B cell (primary cell): ENCODE measurements around the gene TRMT2B. TPM values are rescaled to one million over a fixed set of nuclear protein-coding genes. Genes with fewer than 3 reads are reported as not detected.

Source experiments
- ATAC-seq: fragments of 200-7000 bp; cut with Tn5 transposase; one replicate; pipeline ENCODE4 v1.10.0; 2021; ENCODE audit warnings: low read depth, mild to moderate bottlenecking, moderate number of reproducible peaks, moderate library complexity
- CTCF ChIA-PET: fragments of 350-600 bp; sonication (Branson Sonifier 250); formaldehyde crosslinking; loops from one replicate; lab custom pipeline; 2021; ENCODE audit warnings: antibody characterized with exemption, inconsistent platforms; lab: Charles Lee
- POLR2A ChIA-PET: fragments of 350-600 bp; sonication (Branson Sonifier 250); formaldehyde crosslinking; loops from one replicate; lab custom pipeline; 2021; ENCODE audit warnings: antibody characterized with exemption; lab: Charles Lee
- DNase-seq: peaks from one replicate; pipeline ENCODE4 v3.0.0; 2013
- H2AFZ ChIP-seq: 2 replicates; pipeline ENCODE4 v1.6.1; 2012; ENCODE audit warnings: mild to moderate bottlenecking, low read depth, low read length; ENCODE audit not compliant: insufficient read depth, poor library complexity, severe bottlenecking
- H3K27ac ChIP-seq, 2 donors: 1 replicate in 1 of 2; 2 replicates in 1 of 2; pipeline ENCODE4 v1.5.1; 2012 to 2013; ENCODE audit warnings: low read length in 2 of 2, mild to moderate bottlenecking in 2 of 2, moderate library complexity in 1 of 2
- H3K27me3 ChIP-seq, 4 experiments: fragments of 200-600 bp in 1 of 4; sonication (generic) in 1 of 4; replicated peaks in 1 of 4; 1 replicate in 2 of 4; 2 replicates in 2 of 4; pipeline versions ENCODE4 v1.6.1 to v1.7.0; 2013 to 2016; ENCODE audit warnings: low read length in 3 of 4, mild to moderate bottlenecking in 2 of 4, mixed read lengths in 1 of 4, moderate library complexity in 1 of 4; ENCODE audit not compliant: insufficient read depth in 4 of 4, control insufficient read depth in 3 of 4; ENCODE audit errors: control extremely low read depth in 1 of 4
- H3K36me3 ChIP-seq, 2 experiments: replicated peaks in 1 of 2; 1 replicate in 1 of 2; 2 replicates in 1 of 2; pipeline versions ENCODE4 v1.6.1 to v1.7.1; 2013; ENCODE audit warnings: low read length in 1 of 2; ENCODE audit not compliant: insufficient read depth in 2 of 2, control insufficient read depth in 1 of 2; ENCODE audit errors: control extremely low read depth in 1 of 2, extremely low read depth in 1 of 2
- H3K4me1 ChIP-seq, 2 donors: fragments of 200-600 bp in 1 of 2; sonication (generic) in 1 of 2; 1 replicate in 1 of 2; 2 replicates in 1 of 2; pipeline versions ENCODE4 v1.5.1 to v1.6.1; 2013 to 2017; ENCODE audit warnings: low read length in 2 of 2; ENCODE audit not compliant: control insufficient read depth in 2 of 2, insufficient read depth in 2 of 2
- H3K4me2 ChIP-seq: replicated peaks from 2 replicates; pipeline ENCODE3; 2012; ENCODE audit warnings: mild to moderate bottlenecking, low read depth, low read length; ENCODE audit not compliant: poor library complexity, severe bottlenecking
- H3K4me3 ChIP-seq, 5 experiments: fragments of 200-600 bp in 1 of 5; sonication (generic) in 1 of 5; 1 replicate in 3 of 5; 2 replicates in 2 of 5; pipeline versions ENCODE4 v1.5.1 to v1.7.0; 2011 to 2016; ENCODE audit warnings: low read length in 4 of 5, mild to moderate bottlenecking in 4 of 5, low read depth in 2 of 5, control low read depth in 1 of 5, moderate library complexity in 1 of 5; ENCODE audit not compliant: insufficient read depth in 1 of 5; ENCODE audit errors: control extremely low read depth in 1 of 5, extremely low read depth in 1 of 5
- H3K79me2 ChIP-seq: fragments of 200-600 bp; sonication (generic); one replicate; pipeline ENCODE4 v1.6.0; 2016; ENCODE audit warnings: low read length; ENCODE audit not compliant: control insufficient read depth, insufficient read depth
- H3K9ac ChIP-seq: fragments of 200-600 bp; sonication (generic); 2 replicates; pipeline ENCODE4 v1.6.1; 2017; ENCODE audit warnings: mild to moderate bottlenecking, low read length, moderate library complexity
- H3K9me3 ChIP-seq, 3 donors: one replicate each; pipeline versions ENCODE4 v1.6.1 to v1.7.1; 2013; ENCODE audit warnings: low read length in 2 of 3; ENCODE audit not compliant: control insufficient read depth in 2 of 3, insufficient read depth in 1 of 3; ENCODE audit errors: control extremely low read depth in 1 of 3
- H4K20me1 ChIP-seq: 2 replicates; pipeline ENCODE4 v1.6.0; 2012; ENCODE audit warnings: mild to moderate bottlenecking, low read length; ENCODE audit not compliant: insufficient read depth, control insufficient read depth, poor library complexity, severe bottlenecking
- H3K27ac Mint-ChIP-seq: one replicate; pipeline ENCODE4 v1.8.0; 2021; ENCODE audit warnings: mixed read lengths
- H3K27me3 Mint-ChIP-seq: one replicate; pipeline ENCODE4 v1.8.0; 2021; ENCODE audit warnings: mixed read lengths
- H3K4me1 Mint-ChIP-seq: one replicate; pipeline ENCODE4 v1.8.0; 2021; ENCODE audit warnings: mixed read lengths
- H3K4me3 Mint-ChIP-seq: one replicate; pipeline ENCODE4 v1.8.0; 2021; ENCODE audit warnings: mixed read lengths
- H3K9me3 Mint-ChIP-seq: one replicate; pipeline ENCODE4 v1.8.0; 2022; ENCODE audit warnings: mixed read lengths; ENCODE audit not compliant: insufficient read depth
- EZH2 ChIP-seq: IDR thresholded peaks from 2 replicates; pipeline ENCODE4 v1.6.1; 2012; ENCODE audit warnings: borderline replicate concordance, low read depth, mild to moderate bottlenecking, moderate library complexity, low read length; ENCODE audit not compliant: insufficient read depth, poor library complexity, severe bottlenecking
- whole genome bisulfite sequencing: methylation state at CpG from one replicate; pipeline ENCODE4 v1.1.5; 2013; ENCODE audit warnings: missing lambda C conversion rate; ENCODE audit not compliant: insufficient coverage; 5-methylcytosine and 5-hydroxymethylcytosine counted together
- intact Hi-C: fragments of 100-400 bp; cut with micrococcal nuclease; formaldehyde crosslinking; loops from one replicate; pipeline ENCODE4 v1.10.0; 2022
- polyA plus RNA-seq: library from polyadenylated mRNA; depleted of rRNA; stranded (reverse); fragments of >200 nt; gene quantifications from 2 replicates; pipeline ENCODE4 v1.2.3, GENCODE V29; 2012
- total RNA-seq, 2 donors: library from RNA; stranded (reverse); fragments of 120-200 nt in 1 of 2; gene quantifications; 1 replicate in 1 of 2; 2 replicates in 1 of 2; pipeline versions ENCODE4 v1.2.3 to v1.2.4, GENCODE V29; 2013 to 2022
- TF ChIP-seq, protein P1 (sequence below): fragments of 200-600 bp; IDR thresholded peaks from one replicate; pipeline ENCODE4 v1.8.0; 2022; ENCODE audit warnings: antibody characterized with exemption, mild to moderate bottlenecking

The TRMT2B gene
- total and polyA plus RNA-seq, 2 donors (not counting 1 experiment from before 2014, with no cell fraction given), result 30.9 to 51.2 TPM

DNA sequence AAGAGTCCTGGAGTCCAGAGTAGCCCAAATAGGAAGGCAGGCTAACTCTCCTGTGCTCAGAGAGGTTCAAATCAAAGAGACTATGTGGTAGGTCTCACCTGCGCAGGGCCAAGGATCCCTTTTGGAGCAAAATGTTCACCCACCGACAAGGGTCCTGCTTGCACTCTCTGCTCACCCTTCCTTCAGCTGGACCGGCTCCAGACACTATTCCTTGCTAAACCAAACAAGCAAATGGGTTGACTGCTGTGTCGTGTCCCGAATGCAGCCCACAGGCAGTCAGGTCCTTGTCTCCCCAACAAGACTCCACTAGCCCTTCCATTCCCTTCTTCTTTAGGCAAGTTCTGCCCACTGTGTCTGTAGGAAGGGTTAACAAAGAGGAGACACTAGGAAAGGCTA lies 760 bp downstream of the TRMT2B start:
- Histone ChIP-seq H3K9me3 (no peaks in the 10 kb centered on the region), H3K27me3 (no peaks in the 10 kb centered on the region), H3K27ac (peak overlapping the region; percentile 59 to 86), H3K36me3 (peaks cover 0 to 6% of the 10 kb centered on the region in 2 experiments), H4K20me1 (no peaks in the 10 kb centered on the region), H3K4me2 (peak overlapping the region; percentile 74), H3K4me1 (peaks cover 7 to 13% of the 10 kb centered on the region in 2 donors), H2AFZ (peak overlapping the region; percentile 85), H3K4me3 (peak overlapping the region; percentile 56 to 85 (median 76)), H3K79me2 (peaks cover 7% of the 10 kb centered on the region), H3K9ac (peak overlapping the region; percentile 72)
- POLR2A ChIA-PET, result no interaction called here
- Mint-ChIP-seq H3K27me3 (no peaks in the 10 kb centered on the region), H3K27ac (peak overlapping the region; percentile 93), H3K4me3 (peak overlapping the region; percentile 86), H3K4me1 (peaks cover 24% of the 10 kb centered on the region), H3K9me3 (no peaks in the 10 kb centered on the region)
- WGBS, result 48% methylated on average over 3 of the region's 5 CpGs
- DNase-seq (no peak), ATAC-seq (no peak)
- no peak for TF ChIP-seq EZH2
- TF ChIP-seq, protein P1, sequence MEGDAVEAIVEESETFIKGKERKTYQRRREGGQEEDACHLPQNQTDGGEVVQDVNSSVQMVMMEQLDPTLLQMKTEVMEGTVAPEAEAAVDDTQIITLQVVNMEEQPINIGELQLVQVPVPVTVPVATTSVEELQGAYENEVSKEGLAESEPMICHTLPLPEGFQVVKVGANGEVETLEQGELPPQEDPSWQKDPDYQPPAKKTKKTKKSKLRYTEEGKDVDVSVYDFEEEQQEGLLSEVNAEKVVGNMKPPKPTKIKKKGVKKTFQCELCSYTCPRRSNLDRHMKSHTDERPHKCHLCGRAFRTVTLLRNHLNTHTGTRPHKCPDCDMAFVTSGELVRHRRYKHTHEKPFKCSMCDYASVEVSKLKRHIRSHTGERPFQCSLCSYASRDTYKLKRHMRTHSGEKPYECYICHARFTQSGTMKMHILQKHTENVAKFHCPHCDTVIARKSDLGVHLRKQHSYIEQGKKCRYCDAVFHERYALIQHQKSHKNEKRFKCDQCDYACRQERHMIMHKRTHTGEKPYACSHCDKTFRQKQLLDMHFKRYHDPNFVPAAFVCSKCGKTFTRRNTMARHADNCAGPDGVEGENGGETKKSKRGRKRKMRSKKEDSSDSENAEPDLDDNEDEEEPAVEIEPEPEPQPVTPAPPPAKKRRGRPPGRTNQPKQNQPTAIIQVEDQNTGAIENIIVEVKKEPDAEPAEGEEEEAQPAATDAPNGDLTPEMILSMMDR, result no peak
- CTCF ChIA-PET, result no interaction called here
- intact Hi-C loops, result loop anchor here (5.0 kb wide), 1 partner anchor 356 kb away; the partner anchor contains the start of genes GLA and HNRNPH2

DNA sequence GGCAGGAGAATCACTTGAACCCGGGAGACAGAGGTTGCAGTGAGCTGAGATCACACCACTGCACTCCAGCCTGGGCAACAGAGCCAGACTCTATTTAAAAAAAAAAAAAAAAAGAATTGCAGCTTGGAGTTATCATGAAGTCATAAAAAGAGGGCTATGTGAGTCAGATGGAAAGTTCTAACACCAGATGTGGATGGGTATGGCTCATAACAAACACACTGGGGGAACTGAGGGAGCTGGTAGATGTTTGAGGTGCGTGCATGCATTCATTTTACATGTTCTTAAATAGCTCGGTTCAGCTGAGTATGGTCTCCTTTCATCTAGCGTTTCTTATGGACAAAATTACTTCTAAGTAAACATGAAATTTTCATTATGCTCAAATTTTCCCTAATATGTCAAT lies 11.7 kb downstream of the TRMT2B start:
- no peak overlapping the region for H3K4me3 ChIP-seq
- no peaks in the 10 kb centered on the region for H3K27me3 ChIP-seq
- Mint-ChIP-seq H3K27ac (no peak overlapping the region), H3K27me3 (no peaks in the 10 kb centered on the region), H3K4me1 (no peaks in the 10 kb centered on the region), H3K4me3 (no peak overlapping the region), H3K9me3 (no peaks in the 10 kb centered on the region)
- H4K20me1 ChIP-seq, result no peaks in the 10 kb centered on the region
- WGBS, result no CpG with 5 or more reads among the region's 4 CpGs
- TF ChIP-seq EZH2, result no peak
- TF ChIP-seq, protein P1, result no peak
- no peak overlapping the region for H2AFZ ChIP-seq
- ChIA-PET POLR2A (no interaction called here), CTCF (no interaction called here)
- H3K36me3 ChIP-seq, result peaks cover 0 to 26% of the 10 kb centered on the region in 2 experiments
- H3K27ac ChIP-seq, result no peak overlapping the region
- no peaks in the 10 kb centered on the region for H3K4me1 ChIP-seq
- H3K79me2 ChIP-seq, result no peaks in the 10 kb centered on the region
- DNase-seq (no peak), ATAC-seq (no peak)
- intact Hi-C loops, result no loop called here
- H3K4me2 ChIP-seq, result no peak overlapping the region
- no peak overlapping the region for H3K9ac ChIP-seq
- no peaks in the 10 kb centered on the region for H3K9me3 ChIP-seq
